ENCODE measurements around the gene CCDC7.

- TF ChIP-seq SP1 (IDR thresholded peaks at IDR 0.05; ENCODE audit: low read depth) (no peak), CTCF (IDR thresholded peaks at IDR 0.05 in 2 of 3, conservative IDR thresholded peaks at IDR 0.05 in 1 of 3; ENCODE audit: borderline replicate concordance in 1 of 3, insufficient read depth in 1 of 3, low read depth in 2 of 3, low read length in 2 of 3) (no peak), EZH2phosphoT487 (IDR thresholded peaks at IDR 0.05; ENCODE audit: borderline replicate concordance) (no peak), ZNF274 (IDR thresholded peaks at IDR 0.05; ENCODE audit: low read depth, low read length) (no peak)
Observed at GRCh38 chr10:32629910-32630309, 184.0 kb downstream of the CCDC7 start.
